Measurements from ENCODE around the gene NFIB. TPM values are rescaled to one million over a fixed set of nuclear protein-coding genes. Genes with fewer than 3 reads are reported as not detected.
A peak's percentile ranks its signal among the peaks of the same experiment; 100 is the strongest.

NFIB gene
- total RNA-seq, 1 donor from 2014 or later, result 0.30 TPM

DNA sequence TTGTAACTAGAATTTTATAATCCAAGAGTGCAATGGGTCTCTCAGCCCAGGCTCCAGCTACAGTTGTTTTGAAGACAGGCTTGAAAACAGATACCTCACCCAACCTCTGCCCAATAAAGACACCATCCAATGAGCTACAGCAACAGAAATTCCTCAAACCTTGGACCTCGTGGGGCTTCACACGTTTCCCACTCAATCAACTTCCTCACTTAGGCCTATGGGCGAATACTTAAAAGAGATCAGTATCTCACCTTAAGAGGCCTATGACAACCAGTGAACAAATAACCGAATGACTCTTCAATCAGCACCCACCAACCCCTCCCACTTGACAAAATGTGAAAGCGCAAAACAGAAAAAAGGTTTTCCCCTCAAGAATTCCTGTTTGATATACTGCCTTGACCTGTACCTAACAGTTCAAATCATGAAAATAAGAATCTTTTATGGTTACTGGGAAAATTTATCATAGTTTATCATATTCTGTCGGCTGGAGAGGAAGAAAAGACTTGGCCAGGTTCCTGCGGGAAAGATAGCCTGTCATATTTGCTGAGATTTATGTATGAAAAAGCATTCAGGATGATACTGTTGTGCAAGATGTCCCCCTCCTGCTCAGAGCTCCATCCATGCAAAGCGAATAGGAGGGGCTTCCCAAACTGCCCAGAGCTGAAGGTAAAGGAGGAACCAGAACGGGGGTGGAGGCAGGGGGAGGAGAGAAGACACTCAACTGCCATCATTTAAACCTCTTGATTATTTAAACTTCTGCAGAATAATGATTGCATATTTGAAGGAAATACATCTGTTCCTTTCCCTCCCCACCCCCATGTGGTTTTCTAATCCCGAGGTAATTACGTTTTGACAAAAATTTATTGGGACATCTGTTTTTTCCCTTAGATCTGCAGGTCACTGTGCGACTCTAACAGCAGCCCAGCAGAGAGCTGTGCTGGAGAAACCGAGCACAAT is 256.3 kb downstream of the NFIB start:
- Histone ChIP-seq H3F3A (ENCODE audit: low read depth) (no peaks in the 10 kb centered on the region), H4K20me1 (ENCODE audit: low read depth) (no peaks in the 10 kb centered on the region), H2AFZ (replicated peaks) (no peak overlapping the region), H3K36me3 (no peaks in the 10 kb centered on the region), H3K4me3 (no peak overlapping the region), H3K9me3 (ENCODE audit: low read depth) (no peaks in the 10 kb centered on the region), H3K79me2 (ENCODE audit: low read depth) (no peaks in the 10 kb centered on the region), H3K27me3 (no peaks in the 10 kb centered on the region), H3K9ac (no peak overlapping the region), H3K27ac (no peak overlapping the region), H3K4me1 (peaks cover 12% of the 10 kb centered on the region), H3K4me2 (no peak overlapping the region)
- TF ChIP-seq EZH2phosphoT487 (IDR thresholded peaks at IDR 0.05) (no peak), EZH2 (IDR thresholded peaks at IDR 0.05) (no peak)
- TF ChIP-seq, protein P1, sequence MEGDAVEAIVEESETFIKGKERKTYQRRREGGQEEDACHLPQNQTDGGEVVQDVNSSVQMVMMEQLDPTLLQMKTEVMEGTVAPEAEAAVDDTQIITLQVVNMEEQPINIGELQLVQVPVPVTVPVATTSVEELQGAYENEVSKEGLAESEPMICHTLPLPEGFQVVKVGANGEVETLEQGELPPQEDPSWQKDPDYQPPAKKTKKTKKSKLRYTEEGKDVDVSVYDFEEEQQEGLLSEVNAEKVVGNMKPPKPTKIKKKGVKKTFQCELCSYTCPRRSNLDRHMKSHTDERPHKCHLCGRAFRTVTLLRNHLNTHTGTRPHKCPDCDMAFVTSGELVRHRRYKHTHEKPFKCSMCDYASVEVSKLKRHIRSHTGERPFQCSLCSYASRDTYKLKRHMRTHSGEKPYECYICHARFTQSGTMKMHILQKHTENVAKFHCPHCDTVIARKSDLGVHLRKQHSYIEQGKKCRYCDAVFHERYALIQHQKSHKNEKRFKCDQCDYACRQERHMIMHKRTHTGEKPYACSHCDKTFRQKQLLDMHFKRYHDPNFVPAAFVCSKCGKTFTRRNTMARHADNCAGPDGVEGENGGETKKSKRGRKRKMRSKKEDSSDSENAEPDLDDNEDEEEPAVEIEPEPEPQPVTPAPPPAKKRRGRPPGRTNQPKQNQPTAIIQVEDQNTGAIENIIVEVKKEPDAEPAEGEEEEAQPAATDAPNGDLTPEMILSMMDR (IDR thresholded peaks at IDR 0.05), result no peak
- Mint-ChIP-seq H3K4me1 (peaks cover 6% of the 10 kb centered on the region), H3K27ac (no peak overlapping the region), H3K9me3 (no peaks in the 10 kb centered on the region), H3K36me3 (no peaks in the 10 kb centered on the region), H3K4me3 (no peak overlapping the region), H3K27me3 (ENCODE audit: insufficient read depth, low read depth) (peaks cover 2% of the 10 kb centered on the region)
- no peak for DNase-seq (ENCODE audit: low spot score)

DNA sequence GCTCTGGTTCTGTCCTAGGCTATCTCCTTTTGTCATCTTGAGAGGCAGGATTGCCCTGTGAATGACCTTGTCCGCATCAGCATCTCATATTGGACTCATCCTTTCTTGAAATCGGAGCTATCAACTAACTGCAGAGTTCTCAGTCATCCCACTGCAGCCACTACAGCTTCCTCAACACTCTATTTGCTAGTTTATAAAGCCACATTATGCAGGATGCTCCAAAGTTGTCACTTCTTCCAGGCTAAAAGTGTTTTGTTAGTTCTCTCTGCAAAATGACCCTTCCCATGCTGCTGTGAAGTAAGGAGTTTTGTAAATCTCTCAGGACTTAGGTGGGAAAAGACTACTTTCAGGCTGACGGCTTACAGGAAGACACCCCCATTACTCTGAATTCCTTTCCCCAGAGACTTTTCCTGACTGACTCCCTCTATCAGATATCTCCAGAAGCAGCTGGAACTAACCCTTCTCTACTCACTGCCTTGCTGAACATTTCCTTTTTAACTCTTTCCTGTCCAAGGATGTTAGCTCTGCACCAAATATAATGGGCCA is 257.6 kb downstream of the NFIB start:
- Histone ChIP-seq H3K79me2 (ENCODE audit: low read depth) (no peaks in the 10 kb centered on the region), H3K9ac (no peak overlapping the region), H2AFZ (replicated peaks) (peak overlapping the region; percentile 59), H3K36me3 (no peaks in the 10 kb centered on the region), H3F3A (ENCODE audit: low read depth) (no peaks in the 10 kb centered on the region), H3K9me3 (ENCODE audit: low read depth) (no peaks in the 10 kb centered on the region), H3K4me3 (no peak overlapping the region), H3K4me2 (no peak overlapping the region), H3K4me1 (peaks cover 12% of the 10 kb centered on the region), H3K27me3 (no peaks in the 10 kb centered on the region), H4K20me1 (ENCODE audit: low read depth) (no peaks in the 10 kb centered on the region), H3K27ac (no peak overlapping the region)
- Mint-ChIP-seq H3K9me3 (no peaks in the 10 kb centered on the region), H3K36me3 (no peaks in the 10 kb centered on the region), H3K27me3 (ENCODE audit: insufficient read depth, low read depth) (peaks cover 2% of the 10 kb centered on the region), H3K4me1 (peaks cover 6% of the 10 kb centered on the region), H3K4me3 (no peak overlapping the region), H3K27ac (no peak overlapping the region)
- no peak for DNase-seq (ENCODE audit: low spot score)
- no peak for TF ChIP-seq EZH2 (IDR thresholded peaks at IDR 0.05)
- TF ChIP-seq, protein P1 (IDR thresholded peaks at IDR 0.05), result no peak
- TF ChIP-seq EZH2phosphoT487 (IDR thresholded peaks at IDR 0.05), result no peak

DNA sequence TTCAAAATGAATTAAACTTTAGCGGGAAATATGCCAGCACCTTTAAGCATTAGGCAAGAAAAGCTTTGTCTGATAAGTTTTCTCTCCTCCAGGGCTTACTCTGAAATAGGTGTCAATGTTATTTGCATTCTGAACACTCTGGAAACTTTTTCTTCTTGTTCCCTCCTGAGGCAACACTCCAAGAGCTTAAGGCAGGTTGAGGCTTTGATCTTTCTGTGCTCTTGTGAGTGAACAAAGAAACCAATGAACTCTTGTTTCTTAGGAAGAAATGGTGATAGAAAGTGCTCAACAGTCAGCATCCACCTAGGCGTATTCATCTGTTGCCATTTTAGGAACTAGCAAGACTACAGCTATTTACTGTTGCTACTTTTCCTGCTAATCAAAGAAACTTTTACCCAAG is 259.8 kb downstream of the NFIB start:
- no peak overlapping the region for H3K27ac Mint-ChIP-seq
- Histone ChIP-seq H4K20me1 (ENCODE audit: low read depth) (no peaks in the 10 kb centered on the region), H3K9me3 (ENCODE audit: low read depth) (no peaks in the 10 kb centered on the region), H2AFZ (replicated peaks) (no peak overlapping the region), H3K4me1 (peaks cover 12% of the 10 kb centered on the region), H3K27ac (no peak overlapping the region), H3F3A (ENCODE audit: low read depth) (no peaks in the 10 kb centered on the region), H3K4me2 (no peak overlapping the region), H3K4me3 (no peak overlapping the region), H3K9ac (no peak overlapping the region), H3K36me3 (no peaks in the 10 kb centered on the region), H3K79me2 (ENCODE audit: low read depth) (no peaks in the 10 kb centered on the region), H3K27me3 (no peaks in the 10 kb centered on the region)
- no peaks in the 10 kb centered on the region for H3K27me3 Mint-ChIP-seq (ENCODE audit: insufficient read depth, low read depth)
- H3K4me1 Mint-ChIP-seq, result peaks cover 6% of the 10 kb centered on the region
- no peaks in the 10 kb centered on the region for H3K36me3 Mint-ChIP-seq
- H3K9me3 Mint-ChIP-seq, result no peaks in the 10 kb centered on the region
- DNase-seq (ENCODE audit: low spot score), result no peak
- no peak for TF ChIP-seq EZH2phosphoT487 (IDR thresholded peaks at IDR 0.05)
- TF ChIP-seq, protein P1 (IDR thresholded peaks at IDR 0.05), result no peak
- no peak for TF ChIP-seq EZH2 (IDR thresholded peaks at IDR 0.05)
- H3K4me3 Mint-ChIP-seq, result no peak overlapping the region
